A549 (cell line): ENCODE results near the gene CNOT10. TPM values are rescaled to one million over a fixed set of nuclear protein-coding genes. Genes with fewer than 3 reads are reported as not detected.

Experiments used
- ATAC-seq, 2 experiments: fragments of 200-7000 bp in 1 of 2; fragments of >200 bp in 1 of 2; cut with Nextera tagmentation in 1 of 2; cut with Tn5 transposase in 1 of 2; 3 replicates each; pipeline versions ENCODE4 v1.8.0 to v1.9.1; 2018 to 2020; ENCODE audit warnings: mild to moderate bottlenecking in 1 of 2, moderate library complexity in 1 of 2
- CTCF ChIA-PET: fragments of 300-600 bp; sonication (Branson Sonifier 250); formaldehyde crosslinking; extraction: SDS; loops from one replicate; lab custom pipeline; 2021; ENCODE audit warnings: antibody characterized with exemption, inconsistent platforms; lab: Yijun Ruan, JAX
- POLR2A ChIA-PET: fragments of 350-600 bp; formaldehyde crosslinking; extraction: SDS; loops from one replicate; lab custom pipeline; 2021; ENCODE audit warnings: antibody characterized with exemption, inconsistent platforms; lab: Yijun Ruan, JAX
- DNase-seq, 2 experiments: peaks; one replicate each; pipeline versions ENCODE4 v3.0.0 to v3.0.0-alpha.2; 2011 to 2016; ENCODE audit warnings: low read depth in 1 of 2, low spot score in 1 of 2
- FAIRE-seq: peaks from 2 replicates; lab custom pipeline; 2011; peaks lifted over from hg19 to GRCh38; lab: Jason Lieb, UNC
- H3K27ac ChIP-seq, 2 experiments: fragments of >200 bp; sonication (Bioruptor Twin); formaldehyde crosslinking; 3 replicates each; pipeline ENCODE4 v1.5.1; 2016 to 2017
- H3K4me1 ChIP-seq: fragments of >200 bp; sonication (Bioruptor Twin); formaldehyde crosslinking; 3 replicates; pipeline ENCODE4 v1.6.1; 2016
- H3K4me2 ChIP-seq: fragments of >200 bp; sonication (Bioruptor Twin); formaldehyde crosslinking; 3 replicates; pipeline ENCODE4 v1.6.1; 2016
- H3K4me3 ChIP-seq: fragments of >200 bp; sonication (Bioruptor Twin); formaldehyde crosslinking; 3 replicates; pipeline ENCODE4 v1.5.1; 2016
- H3K9me3 ChIP-seq: fragments of >200 bp; sonication (Bioruptor Twin); formaldehyde crosslinking; 3 replicates; pipeline ENCODE4 v1.6.1; 2016
- BCL3 ChIP-seq: fragments of >200 bp; sonication (Bioruptor Twin); formaldehyde crosslinking; IDR thresholded peaks from 3 replicates; pipeline ENCODE4 v1.6.1; 2016
- BHLHE40 ChIP-seq: IDR thresholded peaks from 2 replicates; pipeline ENCODE4 v1.6.1; 2012; ENCODE audit warnings: low read depth, low read length, inconsistent platforms
- CBX2 ChIP-seq: fragments of 200-600 bp; sonication (generic); IDR thresholded peaks from 2 replicates; pipeline ENCODE4 v1.6.1; 2016; ENCODE audit warnings: low read depth, mild to moderate bottlenecking, borderline replicate concordance
- CEBPB ChIP-seq, 2 experiments: fragments of >200 bp in 1 of 2; sonication (Bioruptor Twin) in 1 of 2; formaldehyde crosslinking in 1 of 2; IDR thresholded peaks; 2 replicates each; pipeline ENCODE4 v1.6.1; 2012 to 2016
- CHD2 ChIP-seq: fragments of 150-350 bp; IDR thresholded peaks from 2 replicates; pipeline ENCODE4 v1.6.1; 2014; ENCODE audit warnings: low read length; ENCODE audit not compliant: partially characterized antibody
- FOSL2 ChIP-seq, 2 experiments: fragments of 450-650 bp in 1 of 2; fragments of >200 bp in 1 of 2; sonication (Bioruptor Twin) in 1 of 2; formaldehyde crosslinking; IDR thresholded peaks; 2 replicates each; pipeline versions ENCODE4 v1.5.0 to v1.6.1; 2016 to 2020; ENCODE audit warnings: mild to moderate bottlenecking in 1 of 2, moderate library complexity in 1 of 2
- HOXA7 ChIP-seq: fragments of 250-450 bp; sonication (Bioruptor Pico); IDR thresholded peaks from 2 replicates; pipeline ENCODE4 v1.5.0; 2020; ENCODE audit warnings: mild to moderate bottlenecking, moderate library complexity
- HOXB13 ChIP-seq: fragments of 250-450 bp; sonication (Bioruptor Pico); IDR thresholded peaks from 2 replicates; pipeline ENCODE4 v1.5.0; 2020; ENCODE audit warnings: low read depth, mild to moderate bottlenecking, moderate library complexity
- HOXB5 ChIP-seq: fragments of 250-450 bp; sonication (Bioruptor Pico); IDR thresholded peaks from 2 replicates; pipeline ENCODE4 v1.5.0; 2020; ENCODE audit warnings: mild to moderate bottlenecking, moderate library complexity
- JUN ChIP-seq, 2 experiments: fragments of >200 bp; sonication (Bioruptor Twin); formaldehyde crosslinking; IDR thresholded peaks; 2 replicates in 1 of 2; 3 replicates in 1 of 2; pipeline ENCODE4 v1.6.1; 2016 to 2017
- JUNB ChIP-seq: fragments of >200 bp; sonication (Bioruptor Twin); formaldehyde crosslinking; IDR thresholded peaks from 2 replicates; pipeline ENCODE4 v1.6.1; 2016
- KDM1A ChIP-seq: fragments of 200-600 bp; sonication (generic); IDR thresholded peaks from 2 replicates; pipeline ENCODE4 v1.6.1; 2016; ENCODE audit warnings: low read depth, mild to moderate bottlenecking
- KDM5A ChIP-seq: fragments of 200-600 bp; sonication (generic); IDR thresholded peaks from 2 replicates; pipeline ENCODE4 v1.6.1; 2016; ENCODE audit warnings: antibody characterized with exemption, mild to moderate bottlenecking
- MAFK ChIP-seq: fragments of 450-650 bp; IDR thresholded peaks from 2 replicates; pipeline ENCODE4 v1.6.1; 2014; ENCODE audit not compliant: partially characterized antibody
- NR3C1 ChIP-seq: fragments of >200 bp; sonication (Bioruptor Twin); formaldehyde crosslinking; IDR thresholded peaks from 3 replicates; pipeline ENCODE4 v1.6.1; 2017
- RNF2 ChIP-seq: fragments of 200-600 bp; sonication (generic); IDR thresholded peaks from 2 replicates; pipeline ENCODE4 v1.6.1; 2016; ENCODE audit warnings: low read depth, mild to moderate bottlenecking, antibody characterized with exemption, moderate library complexity, borderline replicate concordance
- SREBF2 ChIP-seq: fragments of 450-650 bp; IDR thresholded peaks from 2 replicates; pipeline ENCODE4 v1.6.1; 2014; ENCODE audit warnings: mild to moderate bottlenecking, moderate library complexity
- ZFP36 ChIP-seq: fragments of 450-650 bp; IDR thresholded peaks from 2 replicates; pipeline ENCODE4 v1.6.1; 2014; ENCODE audit warnings: borderline replicate concordance; ENCODE audit not compliant: partially characterized antibody
- ZSCAN20 ChIP-seq: fragments of 250-450 bp; sonication (Bioruptor Pico); IDR thresholded peaks from 2 replicates; pipeline ENCODE4 v1.8.0; 2022; ENCODE audit warnings: mild to moderate bottlenecking, moderate library complexity
- WGBS: methylation state at CpG from one replicate; pipeline ENCODE4 v1.1.6; 2017; ENCODE audit errors: missing lambda C conversion rate; 5-methylcytosine and 5-hydroxymethylcytosine counted together
- polyA plus RNA-seq, 4 experiments: library from polyadenylated mRNA; depleted of rRNA in 3 of 4; stranded (reverse); fragments of >200 nt; fragmentation: RNase III in 1 of 4; extraction: RNeasy Plus Mini Kit Qiagen cat#74134 plus additional on column Dnase treatment in 1 of 4; gene quantifications; 2 replicates in 3 of 4; 3 replicates in 1 of 4; pipeline ENCODE4 v1.2.3, GENCODE V29; 2011 to 2017
- TF ChIP-seq, protein P1 (sequence below): fragments of 450-650 bp; IDR thresholded peaks from 2 replicates; pipeline ENCODE4 v1.6.1; 2014; ENCODE audit warnings: antibody characterized with exemption
- TF ChIP-seq, protein P2 (sequence below): IDR thresholded peaks from 2 replicates; pipeline ENCODE4 v1.6.1; 2012

The CNOT10 gene
- polyA plus RNA-seq, 2 of the 4 experiments (the other 2 are of a cell fraction), result 23.6 to 43.2 TPM

DNA sequence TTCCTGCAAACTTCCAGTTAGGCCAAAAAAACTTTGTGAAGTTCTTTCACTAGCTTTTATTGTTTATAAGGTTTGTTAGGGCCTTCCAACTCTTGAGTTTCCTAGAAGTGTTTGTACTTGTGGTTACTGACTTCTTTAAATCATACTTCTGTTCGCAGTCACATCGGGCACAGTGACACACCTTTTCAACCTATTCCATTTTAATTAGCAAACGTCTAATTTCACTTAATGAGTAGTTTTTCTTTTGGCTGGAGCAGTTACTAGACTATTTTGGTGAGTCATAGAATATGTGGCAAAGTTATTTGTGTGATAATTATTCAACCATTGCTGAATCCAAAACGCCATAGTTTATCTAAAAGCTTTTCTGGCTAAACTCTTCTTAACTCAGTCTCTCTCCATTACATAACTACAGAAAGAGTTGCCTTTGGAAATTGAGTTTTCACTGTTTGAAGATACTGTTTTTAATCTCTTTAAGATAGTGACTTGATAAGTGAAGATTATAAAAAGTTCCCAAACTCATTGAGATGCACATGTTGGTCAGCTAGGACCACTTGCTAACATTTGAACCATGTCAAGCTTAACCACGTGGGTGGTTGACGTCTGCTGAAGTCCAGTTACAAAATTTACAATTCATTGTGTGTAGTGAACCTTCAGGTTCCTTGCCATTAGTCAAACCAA lies 21.5 kb downstream of the CNOT10 start:
- H3K9me3 ChIP-seq, result no peaks in the 10 kb centered on the region
- DNase-seq (no peak), FAIRE-seq (peak; percentile 36), ATAC-seq (no peak)
- peaks cover 6% of the 10 kb centered on the region; the same call in 1 of the 3 replicates for H3K4me1 ChIP-seq
- no peak overlapping the region for H3K4me2 ChIP-seq
- TF ChIP-seq FOSL2 (IDR thresholded peaks at IDR 0.05), result no peak
- peak; percentile 52; the same call in 1 of the 2 replicates for TF ChIP-seq FOSL2 (CRISPR knock-in tag; IDR thresholded peaks at IDR 0.05)
- no peak for TF ChIP-seq HOXB13
- 83% methylated on average over 6 of the region's 6 CpGs for WGBS
- no peak overlapping the region for H3K4me3 ChIP-seq
- ChIA-PET CTCF (interaction anchor here (0.6 to 1.0 kb wide), 2 partner anchors 10 to 52 kb away, joined by 3 read pairs; no protein-coding TSS in a partner anchor), POLR2A (no interaction called here)
- no peak overlapping the region for H3K27ac ChIP-seq

DNA sequence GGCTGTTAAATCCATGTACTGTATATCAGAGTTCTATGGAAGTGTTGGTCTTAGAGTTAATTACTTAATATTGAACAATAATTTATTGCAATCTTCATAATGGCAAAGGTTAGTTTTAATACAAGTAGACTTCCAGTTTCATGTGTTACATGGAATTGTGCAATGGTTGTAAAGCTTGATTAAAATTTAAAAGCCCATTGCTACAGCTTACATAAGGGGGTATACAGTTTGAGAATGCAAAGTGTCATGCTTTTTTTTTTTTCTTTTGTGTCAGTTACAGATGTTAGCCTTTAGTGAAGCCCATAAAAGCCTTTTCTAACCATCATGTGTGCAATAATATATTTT lies 22.0 kb downstream of the CNOT10 start:
- DNase-seq, result no peak
- H3K4me1 ChIP-seq, result peaks cover 6% of the 10 kb centered on the region; the same call in 1 of the 3 replicates
- no peak overlapping the region for H3K4me3 ChIP-seq
- no peak overlapping the region for H3K4me2 ChIP-seq
- H3K27ac ChIP-seq, result no peak overlapping the region
- FAIRE-seq, result no peak
- ChIA-PET CTCF (interaction anchor here (0.6 to 1.0 kb wide), 3 partner anchors 11 to 52 kb away, joined by 3 read pairs; no protein-coding TSS in a partner anchor), POLR2A (no interaction called here)
- ATAC-seq, result no peak
- no peaks in the 10 kb centered on the region for H3K9me3 ChIP-seq
- TF ChIP-seq ZFP36 (no peak), MAFK (no peak), RNF2 (no peak), BCL3 (no peak), SREBF2 (no peak), ZSCAN20 (CRISPR knock-in tag) (no peak), JUN (IDR thresholded peaks at IDR 0.05) (no peak), FOSL2 (IDR thresholded peaks at IDR 0.05) (no peak), FOSL2 (CRISPR knock-in tag; IDR thresholded peaks at IDR 0.05) (no peak), NR3C1 (no peak), CEBPB (IDR thresholded peaks at IDR 0.05) (no peak), JUNB (no peak), KDM5A (no peak), HOXA7 (CRISPR knock-in tag) (no peak), CBX2 (no peak), BHLHE40 (no peak), HOXB5 (no peak), CHD2 (no peak), KDM1A (no peak)
- TF ChIP-seq, protein P1, sequence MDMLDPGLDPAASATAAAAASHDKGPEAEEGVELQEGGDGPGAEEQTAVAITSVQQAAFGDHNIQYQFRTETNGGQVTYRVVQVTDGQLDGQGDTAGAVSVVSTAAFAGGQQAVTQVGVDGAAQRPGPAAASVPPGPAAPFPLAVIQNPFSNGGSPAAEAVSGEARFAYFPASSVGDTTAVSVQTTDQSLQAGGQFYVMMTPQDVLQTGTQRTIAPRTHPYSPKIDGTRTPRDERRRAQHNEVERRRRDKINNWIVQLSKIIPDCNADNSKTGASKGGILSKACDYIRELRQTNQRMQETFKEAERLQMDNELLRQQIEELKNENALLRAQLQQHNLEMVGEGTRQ, result no peak
- TF ChIP-seq, protein P2, sequence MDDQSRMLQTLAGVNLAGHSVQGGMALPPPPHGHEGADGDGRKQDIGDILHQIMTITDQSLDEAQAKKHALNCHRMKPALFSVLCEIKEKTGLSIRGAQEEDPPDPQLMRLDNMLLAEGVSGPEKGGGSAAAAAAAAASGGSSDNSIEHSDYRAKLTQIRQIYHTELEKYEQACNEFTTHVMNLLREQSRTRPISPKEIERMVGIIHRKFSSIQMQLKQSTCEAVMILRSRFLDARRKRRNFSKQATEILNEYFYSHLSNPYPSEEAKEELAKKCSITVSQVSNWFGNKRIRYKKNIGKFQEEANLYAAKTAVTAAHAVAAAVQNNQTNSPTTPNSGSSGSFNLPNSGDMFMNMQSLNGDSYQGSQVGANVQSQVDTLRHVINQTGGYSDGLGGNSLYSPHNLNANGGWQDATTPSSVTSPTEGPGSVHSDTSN, result no peak
